GM12878 (cell line): ENCODE results near the gene KRCC1. TPM values are rescaled to one million over a fixed set of nuclear protein-coding genes. Genes with fewer than 3 reads are reported as not detected.

Experiments
- BCL11A ChIP-seq: IDR thresholded peaks from 2 replicates; pipeline ENCODE4 v1.6.1; 2011; ENCODE audit warnings: low read depth, low read length
- CBFB ChIP-seq: IDR thresholded peaks from 2 replicates; pipeline ENCODE4 v1.6.1; 2016; ENCODE audit warnings: antibody characterized with exemption, low read depth
- CHD2 ChIP-seq: IDR thresholded peaks from 2 replicates; pipeline ENCODE4 v1.6.1; 2011; ENCODE audit warnings: low read depth, low read length, improper control_type of control experiment, borderline replicate concordance
- CTCF ChIP-seq, 3 experiments: IDR thresholded peaks in 2 of 3; conservative IDR thresholded peaks in 1 of 3; 2 replicates each; pipeline ENCODE4 v1.5.1; 2011; ENCODE audit warnings: low read depth in 3 of 3, low read length in 3 of 3, mild to moderate bottlenecking in 3 of 3, control low read depth in 2 of 3, moderate library complexity in 2 of 3, inconsistent platforms in 1 of 3, mixed read lengths in 1 of 3; ENCODE audit not compliant: control insufficient read depth in 2 of 3, insufficient read depth in 1 of 3; ENCODE audit errors: extremely low read depth in 1 of 3
- ELK1 ChIP-seq: IDR thresholded peaks from 2 replicates; pipeline ENCODE4 v1.6.1; 2012; ENCODE audit warnings: low read depth, low read length, improper control_type of control experiment
- ESRRA ChIP-seq: IDR thresholded peaks from 2 replicates; pipeline ENCODE4 v1.6.1; 2012; ENCODE audit warnings: mild to moderate bottlenecking, low read length, improper control_type of control experiment
- MLLT1 ChIP-seq: fragments of 450-650 bp; IDR thresholded peaks from 2 replicates; pipeline ENCODE4 v1.6.1; 2016; ENCODE audit warnings: mild to moderate bottlenecking
- NKRF ChIP-seq: fragments of 450-650 bp; conservative IDR thresholded peaks from 2 replicates; pipeline ENCODE4 v1.6.1; 2017; ENCODE audit warnings: mild to moderate bottlenecking, moderate library complexity
- NRF1 ChIP-seq: conservative IDR thresholded peaks from 2 replicates; pipeline ENCODE4 v1.6.1; 2011; ENCODE audit warnings: mild to moderate bottlenecking, low read depth, low read length, improper control_type of control experiment
- PKNOX1 ChIP-seq: fragments of 450-650 bp; IDR thresholded peaks from 2 replicates; pipeline ENCODE4 v1.6.1; 2016; ENCODE audit warnings: mild to moderate bottlenecking
- POLR2A ChIP-seq: IDR thresholded peaks from 2 replicates; pipeline ENCODE4 v1.6.1; 2011; ENCODE audit warnings: low read depth, mild to moderate bottlenecking, low read length
- POLR2AphosphoS5 ChIP-seq: IDR thresholded peaks from 2 replicates; pipeline ENCODE4 v1.6.1; 2011; ENCODE audit warnings: mild to moderate bottlenecking, low read length, inconsistent platforms
- RB1 ChIP-seq: fragments of 450-650 bp; formaldehyde crosslinking; IDR thresholded peaks from 2 replicates; pipeline ENCODE4 v1.6.1; 2017; ENCODE audit warnings: mild to moderate bottlenecking, borderline replicate concordance
- SKIL ChIP-seq: fragments of 450-650 bp; IDR thresholded peaks from 2 replicates; pipeline ENCODE4 v1.6.1; 2017; ENCODE audit warnings: mild to moderate bottlenecking, low read depth, inconsistent platforms; ENCODE audit not compliant: poor library complexity, severe bottlenecking
- SREBF2 ChIP-seq: IDR thresholded peaks from 2 replicates; pipeline ENCODE4 v1.6.1; 2012; ENCODE audit warnings: mild to moderate bottlenecking, low read length
- TAF1 ChIP-seq: IDR thresholded peaks from 2 replicates; pipeline ENCODE4 v1.6.1; 2011; ENCODE audit warnings: mild to moderate bottlenecking, low read depth, low read length, borderline replicate concordance
- TCF3 ChIP-seq: IDR thresholded peaks from 2 replicates; pipeline ENCODE4 v1.6.1; 2012; ENCODE audit warnings: low read depth, mild to moderate bottlenecking, low read length, borderline replicate concordance; ENCODE audit not compliant: insufficient read depth
- YBX1 ChIP-seq: fragments of 450-650 bp; IDR thresholded peaks from 2 replicates; pipeline ENCODE4 v1.6.1; 2016; ENCODE audit warnings: antibody characterized with exemption
- ZBED1 ChIP-seq: IDR thresholded peaks from 2 replicates; pipeline ENCODE4 v1.6.1; 2016; ENCODE audit warnings: borderline replicate concordance
- ZSCAN29 ChIP-seq: fragments of 450-650 bp; IDR thresholded peaks from 2 replicates; pipeline ENCODE4 v1.6.1; 2017; ENCODE audit warnings: mild to moderate bottlenecking, moderate library complexity
- polyA plus RNA-seq, 11 experiments: library from polyadenylated mRNA; depleted of rRNA in 4 of 11; unstranded in 6 of 11; stranded (reverse) in 5 of 11; fragments of >200 nt; fragmentation: Nextera tagmentation in 4 of 11; fragmentation: Illumina TruSeq in 1 of 11; extraction: Ambion mirVana in 4 of 11; extraction: Trizol in 1 of 11; gene quantifications; 1 replicate in 1 of 11; 2 replicates in 10 of 11; pipeline versions ENCODE4 v1.2.1 to v1.2.3, GENCODE V29; 2011 to 2016; ENCODE audit warnings: inconsistent platforms in 2 of 11, missing spikeins in 2 of 11, low read depth in 1 of 11
- total RNA-seq, 4 experiments: library from RNA; depleted of rRNA in 3 of 4; stranded (reverse); fragments of >200 nt in 3 of 4; fragmentation: Illumina TruSeq in 1 of 4; extraction: Trizol in 1 of 4; gene quantifications; 2 replicates each; pipeline versions ENCODE4 v1.2.1 to v1.2.3, GENCODE V29; 2013 to 2021

The KRCC1 gene
- total and polyA plus RNA-seq, 10 of the 15 experiments (the other 5 are each of a cell fraction or from before 2014, with no cell fraction given), result 3.8 to 27.2 (median 12.5) TPM

- TF ChIP-seq CTCF (IDR thresholded peaks at IDR 0.05 in 2 of 3, conservative IDR thresholded peaks at IDR 0.05 in 1 of 3; ENCODE audit: control insufficient read depth in 2 of 3, extremely low read depth in 1 of 3, insufficient read depth in 1 of 3, low read depth in 3 of 3, low read length in 3 of 3) (no peak), YBX1 (no peak), RB1 (no peak), BCL11A (peak; percentile 69), TAF1 (peak; percentile 21; the same call in 1 of the 2 replicates), SREBF2 (no peak), POLR2A (peak; percentile 90), PKNOX1 (no peak), TCF3 (peak; percentile 89; the same call in 1 of the 2 replicates), NRF1 (no peak), CBFB (peak; percentile 100), MLLT1 (no peak), NKRF (no peak), CHD2 (no peak), ZBED1 (peak; percentile 100), ESRRA (no peak), ZSCAN29 (no peak), SKIL (no peak), ELK1 (no peak), POLR2AphosphoS5 (peak; percentile 99)
Measured at GRCh38 chr2:88016086-88016959, 39.3 kb downstream of the KRCC1 start, which contains the start of gene RNU2-63P (continued).
